GM12873 (cell line): ENCODE results near the gene ALK.

ENCODE experiments used
- TF ChIP-seq, protein P1 (sequence below): IDR thresholded peaks from 2 replicates; pipeline ENCODE4 v1.5.1; 2012; ENCODE audit warnings: low read depth, mild to moderate bottlenecking, moderate library complexity, low read length, control low read depth; ENCODE audit not compliant: insufficient read depth; ENCODE audit errors: missing control alignments

ALK gene

DNA sequence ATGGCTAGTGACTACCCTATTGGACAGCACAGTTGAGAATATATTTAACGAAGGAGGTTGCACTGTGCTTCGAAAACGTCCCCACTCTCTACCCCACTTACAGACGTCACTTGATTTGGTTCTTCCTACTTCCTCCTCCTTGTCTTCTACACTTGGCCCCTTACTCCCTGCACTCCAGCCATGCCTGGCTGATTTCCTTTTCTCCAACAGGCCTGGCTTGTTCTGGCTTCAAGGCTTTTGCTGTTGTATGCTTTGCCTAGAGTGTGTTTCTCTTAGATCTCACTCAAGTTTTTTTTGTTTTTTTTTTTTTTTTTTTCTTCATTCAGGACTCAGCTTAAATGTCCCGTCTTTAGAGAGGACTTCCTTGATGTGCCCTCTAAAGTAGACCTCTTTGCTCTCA lies 469.4 kb downstream of the ALK start:
- TF ChIP-seq, protein P1, sequence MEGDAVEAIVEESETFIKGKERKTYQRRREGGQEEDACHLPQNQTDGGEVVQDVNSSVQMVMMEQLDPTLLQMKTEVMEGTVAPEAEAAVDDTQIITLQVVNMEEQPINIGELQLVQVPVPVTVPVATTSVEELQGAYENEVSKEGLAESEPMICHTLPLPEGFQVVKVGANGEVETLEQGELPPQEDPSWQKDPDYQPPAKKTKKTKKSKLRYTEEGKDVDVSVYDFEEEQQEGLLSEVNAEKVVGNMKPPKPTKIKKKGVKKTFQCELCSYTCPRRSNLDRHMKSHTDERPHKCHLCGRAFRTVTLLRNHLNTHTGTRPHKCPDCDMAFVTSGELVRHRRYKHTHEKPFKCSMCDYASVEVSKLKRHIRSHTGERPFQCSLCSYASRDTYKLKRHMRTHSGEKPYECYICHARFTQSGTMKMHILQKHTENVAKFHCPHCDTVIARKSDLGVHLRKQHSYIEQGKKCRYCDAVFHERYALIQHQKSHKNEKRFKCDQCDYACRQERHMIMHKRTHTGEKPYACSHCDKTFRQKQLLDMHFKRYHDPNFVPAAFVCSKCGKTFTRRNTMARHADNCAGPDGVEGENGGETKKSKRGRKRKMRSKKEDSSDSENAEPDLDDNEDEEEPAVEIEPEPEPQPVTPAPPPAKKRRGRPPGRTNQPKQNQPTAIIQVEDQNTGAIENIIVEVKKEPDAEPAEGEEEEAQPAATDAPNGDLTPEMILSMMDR: no peak

DNA sequence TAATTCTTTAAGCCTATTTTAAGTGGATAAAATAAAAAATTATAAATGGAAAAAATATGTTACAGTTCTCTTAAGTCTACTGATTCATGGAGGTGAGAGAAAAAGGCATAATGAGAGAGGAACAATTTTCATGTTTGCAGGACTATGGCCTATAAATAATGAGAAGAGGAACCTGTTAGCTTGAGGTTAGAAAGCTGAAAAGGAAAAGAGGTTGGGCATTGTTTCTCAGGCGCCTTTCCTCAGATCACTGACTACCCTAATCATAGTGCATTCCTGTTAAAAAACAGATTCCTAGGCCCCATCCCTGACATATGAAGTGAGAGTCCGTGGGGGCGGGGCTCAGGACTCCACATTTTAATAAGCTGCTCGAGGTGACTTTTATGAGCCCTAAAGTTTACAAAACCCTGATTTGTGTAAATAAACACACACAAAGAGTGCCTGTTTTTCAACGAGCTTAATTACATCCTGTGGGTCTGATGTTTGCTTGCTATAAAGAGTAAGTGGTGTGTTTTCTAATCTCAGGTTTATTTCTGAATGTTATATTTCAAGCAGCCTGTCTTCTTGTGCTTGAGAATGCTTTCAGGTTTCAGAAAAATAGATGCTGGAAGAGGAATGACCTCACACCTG lies 470.7 kb downstream of the ALK start:
- TF ChIP-seq, protein P1: no peak

- TF ChIP-seq, protein P1: no peak
These were observed 471.9 kb downstream of the ALK start for GRCh38 chr2:29449499-29449898.

GRCh38 chr2:29448096-29448688 lies 473.2 kb downstream of the ALK start:
- TF ChIP-seq, protein P1: no peak

- TF ChIP-seq, protein P1: no peak
These were observed 473.9 kb downstream of the ALK start for GRCh38 chr2:29447513-29447912.

GRCh38 chr2:29446847-29447246 lies 474.5 kb downstream of the ALK start:
- TF ChIP-seq, protein P1: no peak

DNA sequence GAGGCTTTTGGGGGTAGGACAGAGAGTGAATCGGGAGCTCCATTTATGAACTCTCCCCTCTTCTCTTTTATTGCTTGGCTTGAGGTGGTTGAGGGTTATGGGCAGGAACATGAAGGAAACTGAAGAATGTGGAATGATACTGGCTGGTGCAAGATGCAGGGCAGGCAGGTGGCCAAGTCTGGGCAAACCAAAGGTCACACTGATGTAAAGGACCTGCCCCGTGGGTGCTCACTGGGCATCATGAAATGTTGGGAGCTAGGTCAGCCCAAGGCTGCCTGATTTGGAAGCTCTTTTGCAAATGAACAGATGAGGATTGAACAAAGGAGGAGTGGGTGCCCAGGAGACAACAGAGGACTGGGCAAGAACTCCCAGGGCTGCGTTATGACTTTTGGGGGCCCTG lies 477.2 kb downstream of the ALK start:
- TF ChIP-seq, protein P1: no peak
